Measurements from ENCODE around the gene G6PC3.

- TF ChIP-seq, protein P1, sequence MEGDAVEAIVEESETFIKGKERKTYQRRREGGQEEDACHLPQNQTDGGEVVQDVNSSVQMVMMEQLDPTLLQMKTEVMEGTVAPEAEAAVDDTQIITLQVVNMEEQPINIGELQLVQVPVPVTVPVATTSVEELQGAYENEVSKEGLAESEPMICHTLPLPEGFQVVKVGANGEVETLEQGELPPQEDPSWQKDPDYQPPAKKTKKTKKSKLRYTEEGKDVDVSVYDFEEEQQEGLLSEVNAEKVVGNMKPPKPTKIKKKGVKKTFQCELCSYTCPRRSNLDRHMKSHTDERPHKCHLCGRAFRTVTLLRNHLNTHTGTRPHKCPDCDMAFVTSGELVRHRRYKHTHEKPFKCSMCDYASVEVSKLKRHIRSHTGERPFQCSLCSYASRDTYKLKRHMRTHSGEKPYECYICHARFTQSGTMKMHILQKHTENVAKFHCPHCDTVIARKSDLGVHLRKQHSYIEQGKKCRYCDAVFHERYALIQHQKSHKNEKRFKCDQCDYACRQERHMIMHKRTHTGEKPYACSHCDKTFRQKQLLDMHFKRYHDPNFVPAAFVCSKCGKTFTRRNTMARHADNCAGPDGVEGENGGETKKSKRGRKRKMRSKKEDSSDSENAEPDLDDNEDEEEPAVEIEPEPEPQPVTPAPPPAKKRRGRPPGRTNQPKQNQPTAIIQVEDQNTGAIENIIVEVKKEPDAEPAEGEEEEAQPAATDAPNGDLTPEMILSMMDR (IDR thresholded peaks at IDR 0.05; ENCODE audit: low read length) = no peak
- no peak for TF ChIP-seq EZH2 (optimal IDR thresholded peaks at IDR 0.05; ENCODE audit: low read depth, low read length)
- TF ChIP-seq EZH2phosphoT487 (IDR thresholded peaks at IDR 0.05; ENCODE audit: low read length) = no peak
Observed at GRCh38 chr17:44084921-44085320, 14.4 kb downstream of the G6PC3 start.

All from MM.1S (cell line).